ENCODE results near the gene DNAI1. TPM values are rescaled to one million over a fixed set of nuclear protein-coding genes. Genes with fewer than 3 reads are reported as not detected.

Gene DNAI1
- total and polyA plus RNA-seq, 2 of the 4 experiments (the other 2 are of a cell fraction) = not detected

- Histone ChIP-seq H2AK5ac (ENCODE audit: low read depth, low read length) (no peak overlapping the region), H3K23ac (ENCODE audit: low read depth, low read length) (no peak overlapping the region), H3K27ac (ENCODE audit: insufficient read depth, low read length) (no peak overlapping the region), H3K4me1 (ENCODE audit: control insufficient read depth, insufficient read depth, low read length) (peaks cover 8% of the 10 kb centered on the region; the same call in 1 of the 2 replicates), H2BK120ac (ENCODE audit: low read depth, low read length) (no peak overlapping the region), H3K36me3 (ENCODE audit: control insufficient read depth, insufficient read depth, low read length) (no peaks in the 10 kb centered on the region), H3K4me3 (ENCODE audit: insufficient read depth, low read depth, low read length) (no peak overlapping the region), H2BK15ac (ENCODE audit: low read depth, low read length) (no peak overlapping the region), H2AFZ (replicated peaks; ENCODE audit: low read length, poor library complexity) (no peak overlapping the region), H2BK5ac (ENCODE audit: low read depth, low read length, poor library complexity, severe bottlenecking) (no peak overlapping the region), H4K8ac (ENCODE audit: low read depth in 2 of 2, low read length in 2 of 2) (no peak overlapping the region), H3K56ac (ENCODE audit: extremely low read depth, insufficient read depth, low read length) (no peak overlapping the region), H3K27me3 (ENCODE audit: control insufficient read depth, insufficient read depth, low read length) (peaks cover 65% of the 10 kb centered on the region), H2AK9ac (replicated peaks; ENCODE audit: low read depth, low read length, poor library complexity) (no peak overlapping the region), H4K5ac (ENCODE audit: low read depth, low read length) (no peak overlapping the region), H4K20me1 (ENCODE audit: insufficient read depth, low read length) (no peaks in the 10 kb centered on the region), H3K4ac (ENCODE audit: low read depth, low read length) (no peak overlapping the region), H2BK20ac (ENCODE audit: low read depth, low read length) (no peak overlapping the region), H3K9me3 (ENCODE audit: control insufficient read depth, insufficient read depth, low read length) (no peaks in the 10 kb centered on the region), H3K18ac (ENCODE audit: low read depth, low read length) (no peak overlapping the region), H3K9me1 (ENCODE audit: insufficient read depth, low read length) (no peaks in the 10 kb centered on the region), H3K9ac (ENCODE audit: low read depth, low read length) (no peak overlapping the region), H3K79me1 (ENCODE audit: low read depth in 1 of 2, low read length in 2 of 2) (no peaks in the 10 kb centered on the region), H3K14ac (replicated peaks; ENCODE audit: low read depth, low read length) (no peak overlapping the region), H3K4me2 (ENCODE audit: low read depth, low read length) (no peak overlapping the region), H4K91ac (ENCODE audit: insufficient read depth, low read depth, low read length) (no peak overlapping the region)
- in situ Hi-C loops (cut with MboI; ENCODE audit: low sequenced_read_pairs) (no loop called here), intact Hi-C loops (cut with micrococcal nuclease) (no loop called here), dilution Hi-C loops (cut with HindIII; ENCODE audit: low sequenced_read_pairs, unreplicated experiment) (no loop called here)
- no TSS peak for BruUV-seq (replicated peaks)
- POLR2A ChIA-PET (ENCODE audit: unreplicated experiment) = no interaction called here
- no peak for TF ChIP-seq MAZ (IDR thresholded peaks at IDR 0.05; ENCODE audit: borderline replicate concordance, low read depth, low read length)
- TF ChIP-seq NFE2L2 (IDR thresholded peaks at IDR 0.05; ENCODE audit: low read depth, low read length) = no peak
- no peak for TF ChIP-seq MXI1 (IDR thresholded peaks at IDR 0.05; ENCODE audit: borderline replicate concordance, low read depth, low read length)
- TF ChIP-seq CHD1 (IDR thresholded peaks at IDR 0.05; ENCODE audit: low read depth, low read length) = no peak
- TF ChIP-seq RFX5 (IDR thresholded peaks at IDR 0.05; ENCODE audit: low read depth, low read length) = no peak
- no peak for TF ChIP-seq MAFK (IDR thresholded peaks at IDR 0.05; ENCODE audit: low read depth, low read length)
- TF ChIP-seq RCOR1 (IDR thresholded peaks at IDR 0.05; ENCODE audit: insufficient replicate concordance, low read length) = no peak
- TF ChIP-seq RAD21 (IDR thresholded peaks at IDR 0.05; ENCODE audit: low read length) = no peak
- TF ChIP-seq CEBPB (IDR thresholded peaks at IDR 0.05; ENCODE audit: low read depth, low read length) = no peak
- TF ChIP-seq SMC3 (IDR thresholded peaks at IDR 0.05; ENCODE audit: low read depth, low read length) = no peak
- TF ChIP-seq BHLHE40 (IDR thresholded peaks at IDR 0.05; ENCODE audit: low read depth, low read length) = no peak
- TF ChIP-seq, protein P1, sequence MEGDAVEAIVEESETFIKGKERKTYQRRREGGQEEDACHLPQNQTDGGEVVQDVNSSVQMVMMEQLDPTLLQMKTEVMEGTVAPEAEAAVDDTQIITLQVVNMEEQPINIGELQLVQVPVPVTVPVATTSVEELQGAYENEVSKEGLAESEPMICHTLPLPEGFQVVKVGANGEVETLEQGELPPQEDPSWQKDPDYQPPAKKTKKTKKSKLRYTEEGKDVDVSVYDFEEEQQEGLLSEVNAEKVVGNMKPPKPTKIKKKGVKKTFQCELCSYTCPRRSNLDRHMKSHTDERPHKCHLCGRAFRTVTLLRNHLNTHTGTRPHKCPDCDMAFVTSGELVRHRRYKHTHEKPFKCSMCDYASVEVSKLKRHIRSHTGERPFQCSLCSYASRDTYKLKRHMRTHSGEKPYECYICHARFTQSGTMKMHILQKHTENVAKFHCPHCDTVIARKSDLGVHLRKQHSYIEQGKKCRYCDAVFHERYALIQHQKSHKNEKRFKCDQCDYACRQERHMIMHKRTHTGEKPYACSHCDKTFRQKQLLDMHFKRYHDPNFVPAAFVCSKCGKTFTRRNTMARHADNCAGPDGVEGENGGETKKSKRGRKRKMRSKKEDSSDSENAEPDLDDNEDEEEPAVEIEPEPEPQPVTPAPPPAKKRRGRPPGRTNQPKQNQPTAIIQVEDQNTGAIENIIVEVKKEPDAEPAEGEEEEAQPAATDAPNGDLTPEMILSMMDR (conservative IDR thresholded peaks at IDR 0.05; ENCODE audit: low read depth, low read length) = no peak
- no peak for TF ChIP-seq USF2 (IDR thresholded peaks at IDR 0.05; ENCODE audit: low read depth, low read length)
- no peak for TF ChIP-seq FOS (IDR thresholded peaks at IDR 0.05; ENCODE audit: low read depth, low read length)
- WGBS, 2 experiments (ENCODE audit: extremely low coverage in 2 of 2, insufficient read length in 1 of 2) = 40% methylated on average over 1 of the region's 5 CpGs; no CpG with 5 or more reads in 1 of the 2 experiments
- ATAC-seq (ENCODE audit: low read depth) = no peak
- CTCF ChIA-PET = interaction anchor here (1.3 kb wide), 2 partner anchors 8 to 36 kb away, joined by 3 to 4 read pairs; no protein-coding TSS in a partner anchor
- DNase-seq = no peak
These were observed 96.9 kb downstream of the DNAI1 start for GRCh38 chr9:34555500-34555899.

Measured in IMR-90 (cell line).